NCI-H510A (cell line): ENCODE measurements around the gene NOS3.

Experiments
- DNase-seq: peaks from one replicate; lab custom pipeline; 2025; lab: John Stamatoyannopoulos, UW

NOS3 gene

DNA sequence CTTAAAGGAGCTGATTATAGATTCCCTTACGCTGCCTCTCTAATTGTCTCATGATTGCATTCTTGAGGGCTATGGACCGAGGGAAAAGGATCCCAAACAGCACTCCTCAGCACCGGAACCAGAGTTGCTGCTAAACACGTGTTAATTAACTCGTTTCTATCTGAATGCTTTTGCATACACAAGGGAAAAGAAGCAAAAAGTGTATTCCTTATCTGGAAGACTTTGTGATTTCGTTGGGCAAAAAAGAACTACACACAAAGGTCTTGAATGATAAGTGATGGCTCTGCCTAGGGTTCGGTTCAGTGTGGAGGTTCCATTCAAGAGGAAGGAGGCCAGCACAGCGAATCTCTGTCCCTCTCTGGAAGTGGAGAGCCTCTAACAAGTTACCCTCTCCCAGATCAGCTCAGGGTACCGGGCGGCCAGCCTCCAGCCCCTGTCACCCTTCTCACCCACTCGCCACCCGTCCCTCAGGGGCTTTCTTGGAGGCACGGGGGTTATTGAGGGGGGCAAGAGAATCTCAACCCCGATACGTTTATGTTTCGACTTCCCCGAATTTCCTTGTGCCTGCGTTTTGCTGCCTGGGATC, 68.1 kb downstream of the NOS3 start:
- DNase-seq = no peak

GRCh38 chr7:151059367-151060112, 68.7 kb downstream of the NOS3 start, which contains the start of gene SLC4A2:
TSS of gene SLC4A2 (plus strand) at chr7:151059589. CDS start at chr7:151061988, 2,399 bp downstream.
- no peak for DNase-seq

DNA sequence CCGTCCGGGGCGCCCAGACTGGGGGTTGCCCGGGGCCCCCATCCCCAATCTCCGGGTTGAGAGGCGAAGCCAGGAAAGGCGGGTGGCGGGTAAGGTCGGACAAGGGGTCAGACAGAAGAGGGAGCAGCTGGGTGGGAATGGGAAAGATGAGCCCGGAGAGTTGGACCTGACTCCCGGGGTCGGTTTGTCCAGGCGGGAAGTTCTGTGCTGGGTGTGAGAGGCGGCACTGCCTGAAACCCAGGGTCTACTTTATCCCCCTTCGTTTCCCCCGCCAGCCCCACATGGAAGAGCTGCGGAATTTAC, 69.2 kb downstream of the NOS3 start:
- no peak for DNase-seq

DNA sequence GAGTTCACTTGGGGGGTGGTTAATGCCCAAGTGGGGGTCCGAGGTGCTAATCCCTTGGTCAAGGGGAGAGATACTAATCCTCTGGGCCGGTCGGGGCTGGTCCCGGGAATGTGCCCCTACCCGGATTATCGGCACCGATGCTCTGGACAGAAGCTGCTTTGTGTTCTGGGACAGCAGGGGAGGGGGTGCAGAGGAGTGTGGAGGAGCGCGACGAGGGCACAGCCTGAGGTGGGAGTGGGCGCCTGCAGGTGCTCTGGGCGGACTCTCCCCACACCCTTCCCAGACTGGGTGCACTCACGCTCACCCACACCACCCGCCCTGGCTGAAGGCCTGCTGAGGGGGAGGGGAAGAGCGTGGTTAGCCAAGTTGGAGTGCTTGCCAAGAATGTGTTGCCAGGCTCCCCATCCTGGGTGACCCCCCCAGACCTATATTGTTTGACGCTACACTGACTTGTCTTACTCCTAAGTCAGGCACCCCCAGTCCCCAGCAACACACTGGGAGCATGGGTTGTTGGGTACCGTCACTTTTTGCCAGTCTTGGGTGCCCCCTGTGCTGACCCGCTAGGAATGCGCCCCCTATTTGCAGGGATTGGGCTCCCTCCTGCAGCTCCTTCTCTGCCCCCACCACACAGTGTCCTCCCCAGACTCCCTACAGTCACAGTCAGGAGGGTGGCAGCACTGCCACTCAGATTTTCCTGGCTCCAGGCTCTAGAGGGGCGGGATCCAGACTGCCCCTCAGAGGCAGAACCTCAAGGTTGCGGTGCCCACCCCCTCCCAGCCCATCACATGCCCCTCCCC, 69.8 kb downstream of the NOS3 start:
- DNase-seq = no peak

DNA sequence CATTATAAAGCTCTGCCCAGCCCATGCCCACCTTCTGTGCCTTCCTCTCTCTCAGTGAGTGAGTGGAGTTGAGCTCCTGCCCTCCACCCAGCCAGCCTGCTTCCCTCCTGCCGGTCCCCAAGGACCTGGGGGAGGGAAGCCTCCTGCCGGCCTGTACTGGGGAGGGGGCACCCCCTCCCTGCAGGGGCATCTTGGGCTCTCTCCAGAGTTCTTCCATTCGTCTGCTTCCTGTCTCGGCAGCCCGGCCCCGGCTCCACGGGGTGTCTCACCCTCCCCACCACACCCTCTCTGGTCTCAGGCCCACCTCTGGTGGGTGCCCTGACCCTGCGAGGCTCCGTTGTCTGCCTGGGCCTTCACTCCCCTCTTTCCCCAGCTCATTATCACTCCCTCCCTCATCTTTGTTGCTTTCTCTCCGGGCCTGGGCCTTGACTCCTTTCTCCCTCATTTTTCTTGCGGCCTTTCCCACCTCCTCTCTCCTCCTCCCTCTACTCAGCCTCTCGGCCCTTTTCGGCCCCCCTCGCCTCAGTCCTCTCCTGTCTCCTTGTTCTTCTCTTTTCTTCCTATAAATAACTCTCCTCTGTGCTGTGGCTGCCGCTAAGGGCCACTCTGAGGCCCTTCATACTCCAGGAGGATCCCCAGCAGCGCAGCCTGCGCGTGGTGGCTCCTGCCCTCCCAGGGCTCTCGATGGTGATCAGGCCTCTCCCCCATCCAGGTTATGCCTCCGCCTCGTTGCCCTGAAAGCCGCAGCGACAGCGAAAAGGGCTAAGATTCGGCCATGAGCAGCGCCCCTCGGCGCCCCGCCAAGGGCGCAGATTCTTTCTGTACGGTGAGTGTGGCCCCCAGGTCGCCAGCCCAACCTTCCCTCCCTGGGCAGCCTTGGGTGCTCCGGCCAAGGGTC, 70.6 kb downstream of the NOS3 start:
- no peak for DNase-seq

- no peak for DNase-seq
Measured at GRCh38 chr7:151062111-151062398, 71.2 kb downstream of the NOS3 start.

DNA sequence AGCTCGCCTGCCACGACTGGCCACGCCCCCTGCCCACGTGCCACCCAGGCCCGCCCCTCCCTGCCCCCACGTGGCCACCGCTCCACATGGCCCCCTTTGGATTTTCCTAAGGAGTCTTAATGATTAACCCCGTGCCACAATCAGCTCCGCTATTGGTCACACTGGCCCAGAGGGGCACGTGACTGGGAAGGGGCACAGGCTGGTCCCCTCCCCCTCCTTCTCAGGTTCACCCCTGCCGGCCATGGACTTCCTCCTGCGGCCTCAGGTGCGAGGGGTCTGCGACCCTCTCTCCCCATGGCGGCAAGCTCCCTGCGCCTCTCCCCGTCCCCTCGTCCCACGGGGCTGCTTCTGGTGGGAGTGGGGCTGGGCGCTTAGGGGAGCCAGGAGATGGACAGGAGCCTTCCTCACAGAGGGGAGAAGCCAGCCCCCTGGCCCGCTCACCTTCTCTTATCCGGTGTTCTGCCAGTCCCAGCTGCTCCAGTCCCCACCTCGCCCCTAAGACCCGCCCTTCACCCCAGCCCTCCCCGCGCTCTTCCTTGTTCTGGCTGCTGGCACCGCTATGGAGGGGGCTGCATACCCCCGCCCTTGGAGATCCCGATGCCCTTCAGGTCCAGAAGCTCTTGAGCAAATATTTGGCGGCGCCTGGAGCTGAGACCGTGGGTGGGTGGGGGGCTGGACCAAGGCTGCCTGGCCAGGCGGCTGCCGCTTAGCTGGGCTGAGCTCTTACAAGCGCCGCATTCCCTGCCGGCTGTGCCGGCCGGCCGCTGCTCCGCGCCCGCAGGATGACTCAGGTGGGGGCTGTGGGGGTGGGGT, 71.8 kb downstream of the NOS3 start:
- DNase-seq = no peak

- DNase-seq = no peak
Measured at GRCh38 chr7:151063212-151063561, 72.4 kb downstream of the NOS3 start.
